Muscle layer of colon (tissue), 2 donors: Measurements from ENCODE around the gene SYP.
"Not testable (repeated sequence)": the region's sequence is repeated elsewhere in the genome, so short reads cannot be mapped to it uniquely, and the experiment has no call there.

Source experiments
- H3K27ac ChIP-seq: one replicate; pipeline ENCODE4 v1.7.0; 2013; ENCODE audit warnings: low read depth, mild to moderate bottlenecking, low read length, moderate library complexity
- H3K27me3 ChIP-seq, 2 donors: one replicate each; pipeline ENCODE4 v1.7.0; 2013; ENCODE audit warnings: low read length in 2 of 2, mild to moderate bottlenecking in 2 of 2; ENCODE audit not compliant: insufficient read depth in 2 of 2, control insufficient read depth in 1 of 2
- H3K36me3 ChIP-seq: one replicate; pipeline ENCODE4 v1.7.0; 2013; ENCODE audit warnings: mild to moderate bottlenecking, low read length; ENCODE audit not compliant: insufficient read depth
- H3K4me1 ChIP-seq: one replicate; pipeline ENCODE4 v1.7.0; 2013; ENCODE audit warnings: mild to moderate bottlenecking, low read length; ENCODE audit not compliant: insufficient read depth
- H3K4me3 ChIP-seq, 2 donors: one replicate each; pipeline ENCODE4 v1.7.0; 2013; ENCODE audit warnings: low read length in 2 of 2, low read depth in 1 of 2, mild to moderate bottlenecking in 1 of 2, moderate library complexity in 1 of 2
- H3K9ac ChIP-seq: one replicate; pipeline ENCODE4 v1.7.0; 2013; ENCODE audit warnings: low read length
- H3K9me3 ChIP-seq: one replicate; pipeline ENCODE4 v1.7.0; 2013; ENCODE audit warnings: mild to moderate bottlenecking, low read length
- donor health status: abdominal sarcoma.
- donor health status: Adenocarcinoma of cecum.

The SYP gene

DNA sequence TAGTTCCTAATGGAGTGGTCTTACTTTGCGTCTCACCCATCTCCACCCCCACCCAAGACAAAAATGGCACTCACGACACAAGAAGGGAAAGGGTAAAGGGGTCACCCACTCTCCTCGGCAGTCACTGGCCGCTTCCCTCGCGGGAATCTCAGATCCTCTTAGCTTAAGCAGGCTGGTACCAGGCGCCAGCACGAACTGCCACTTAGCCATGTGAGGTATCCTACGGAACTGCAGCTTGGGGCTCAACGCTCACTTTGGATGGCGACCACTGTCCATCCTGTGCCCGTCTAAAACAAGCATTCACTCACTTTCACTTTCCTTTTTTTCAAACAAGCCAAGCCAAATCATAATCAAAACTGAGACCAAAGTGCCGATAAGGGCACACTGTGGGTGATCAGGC is 52.1 kb downstream of the SYP start:
- no peak overlapping the region for H3K9ac ChIP-seq
- H3K9me3 ChIP-seq: no peaks in the 10 kb centered on the region
- H3K27me3 ChIP-seq: no peaks in the 10 kb centered on the region
- no peaks in the 10 kb centered on the region for H3K4me1 ChIP-seq
- no peak overlapping the region for H3K27ac ChIP-seq
- no peaks in the 10 kb centered on the region for H3K36me3 ChIP-seq
- no peak overlapping the region for H3K4me3 ChIP-seq

DNA sequence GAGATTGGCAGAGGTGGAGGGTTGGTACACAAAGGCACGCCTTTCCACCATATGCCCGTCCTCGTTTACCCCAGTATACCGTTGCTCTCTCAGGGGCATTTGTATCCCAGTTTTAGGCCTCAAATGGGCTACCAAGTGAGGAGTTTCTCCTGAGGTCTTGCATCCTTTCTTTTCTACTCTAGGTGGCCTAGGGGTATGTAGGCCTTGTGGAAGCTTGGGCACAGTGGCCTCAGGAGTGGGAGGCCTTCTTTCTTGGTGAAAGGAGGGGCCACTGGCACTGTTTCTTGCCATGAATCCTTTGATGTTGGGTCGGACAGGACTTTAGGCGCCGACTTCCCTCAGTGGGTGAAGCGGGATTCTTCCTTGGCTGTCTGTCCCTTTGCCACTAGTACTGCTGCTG is 52.7 kb downstream of the SYP start:
- Histone ChIP-seq H3K27ac (no peak overlapping the region), H3K9me3 (no peaks in the 10 kb centered on the region), H3K4me3 (no peak overlapping the region)

DNA sequence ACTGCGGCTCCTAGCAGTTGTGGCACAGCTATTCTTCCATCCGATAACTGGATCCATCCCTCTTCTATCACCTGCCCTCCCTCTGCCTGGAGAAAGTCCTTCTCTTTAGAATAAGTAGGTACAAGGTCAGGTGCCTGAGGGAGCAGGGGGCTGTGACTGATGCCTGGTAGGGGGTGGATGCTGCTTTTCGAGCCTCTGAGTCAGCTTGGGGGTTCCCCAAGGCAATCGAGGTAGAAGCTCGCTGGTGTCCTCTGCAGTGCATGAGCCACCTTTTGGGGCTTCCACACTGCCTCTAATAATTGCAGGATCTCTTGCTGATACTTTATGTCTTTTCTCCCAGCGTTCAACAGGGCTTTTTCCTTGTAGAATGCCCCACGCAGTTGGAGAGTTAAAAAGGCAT is 56.8 kb downstream of the SYP start:
- H3K4me3 ChIP-seq, H3K27ac ChIP-seq, H3K27me3 ChIP-seq, H3K9ac ChIP-seq, H3K36me3 ChIP-seq, H3K4me1 ChIP-seq: not testable (repeated sequence)
- H3K9me3 ChIP-seq: peaks cover 10% of the 10 kb centered on the region

More for the DNA sequence above, 52.7 kb downstream of the SYP start:
- H3K36me3 ChIP-seq: no peaks in the 10 kb centered on the region
- no peaks in the 10 kb centered on the region for H3K27me3 ChIP-seq
- H3K9ac ChIP-seq: no peak overlapping the region
- H3K4me1 ChIP-seq: no peaks in the 10 kb centered on the region

DNA sequence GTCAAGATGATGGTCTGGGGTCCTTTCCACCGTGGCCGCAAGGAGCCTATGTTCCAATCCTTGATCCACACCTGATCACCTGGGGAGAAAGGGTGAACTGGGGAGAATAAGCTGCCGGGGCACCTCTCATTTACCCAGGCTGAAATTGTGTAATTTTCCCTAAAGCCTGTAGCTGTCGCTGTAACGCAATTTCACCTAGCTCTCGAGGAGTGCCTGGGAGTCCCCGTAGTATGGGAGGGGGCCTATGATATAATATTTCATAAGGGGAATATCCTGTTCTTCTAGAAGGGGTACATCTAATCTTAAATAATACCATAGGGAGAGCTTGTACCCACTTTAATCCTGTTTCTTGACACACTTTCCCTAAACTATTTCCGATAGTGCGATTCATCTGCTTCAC is 57.7 kb downstream of the SYP start:
- H3K27me3 ChIP-seq, H3K4me1 ChIP-seq, H3K9ac ChIP-seq, H3K27ac ChIP-seq, H3K4me3 ChIP-seq, H3K36me3 ChIP-seq: not testable (repeated sequence)
- peaks cover 10% of the 10 kb centered on the region for H3K9me3 ChIP-seq

DNA sequence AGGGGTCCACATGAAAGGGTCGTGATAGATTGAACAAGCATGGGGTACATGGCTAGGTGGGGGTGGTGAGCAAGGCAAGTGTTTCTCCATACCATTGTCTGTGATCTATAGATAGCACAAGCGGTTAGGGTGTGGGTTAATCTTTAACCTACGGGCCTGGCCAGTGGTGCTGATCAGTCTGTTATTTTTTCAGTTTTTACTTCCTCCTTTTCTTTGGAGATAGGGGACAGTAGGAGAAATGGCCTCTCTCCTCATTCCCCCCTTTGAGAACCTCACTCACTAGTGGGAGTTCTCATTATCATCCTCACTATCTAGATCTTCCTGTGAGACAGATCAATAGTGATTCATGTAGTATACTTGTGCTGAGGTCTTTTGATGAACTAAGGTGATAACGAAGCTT is 60.3 kb downstream of the SYP start:
- Histone ChIP-seq H3K27me3 (no peaks in the 10 kb centered on the region), H3K36me3 (no peaks in the 10 kb centered on the region), H3K4me1 (no peaks in the 10 kb centered on the region), H3K4me3 (no peak overlapping the region), H3K27ac (no peak overlapping the region), H3K9ac (no peak overlapping the region), H3K9me3 (peaks cover 10% of the 10 kb centered on the region)
